Eye (tissue), 1 donor: ENCODE data around the gene RBM10.

ENCODE experiments used
- DNase-seq: peaks from one replicate; pipeline ENCODE4 v3.0.0-alpha.2; 2015

Gene RBM10

DNA sequence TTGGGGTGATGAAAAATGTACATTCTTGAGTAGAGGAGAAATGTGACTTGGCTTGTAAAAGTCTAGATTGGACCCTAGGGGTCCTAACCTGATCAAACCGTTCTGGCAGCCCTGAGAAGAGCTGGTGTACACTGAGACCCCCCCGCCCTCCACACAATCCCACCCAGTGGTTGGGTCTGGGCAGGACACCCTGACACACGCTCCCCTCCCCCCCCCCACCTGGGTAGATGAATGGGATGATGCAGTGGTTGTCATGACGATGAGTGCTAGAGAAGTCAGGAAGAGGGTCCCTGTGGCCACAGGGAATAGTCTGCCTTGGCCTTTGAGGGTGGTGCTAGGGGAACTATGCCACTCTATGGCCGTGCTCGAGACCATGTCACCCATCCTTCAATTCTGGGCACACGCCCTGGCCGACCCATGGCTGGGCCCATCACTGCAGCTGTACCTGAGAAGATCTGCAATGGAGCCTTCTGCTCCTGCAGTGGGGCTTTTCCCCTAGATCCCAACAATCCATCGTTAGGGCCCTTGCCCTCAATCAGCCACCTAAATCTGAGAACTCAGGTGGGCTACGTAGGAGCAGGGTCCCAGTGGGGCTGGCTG is 77.8 kb downstream of the RBM10 start:
- DNase-seq, result no peak

DNA sequence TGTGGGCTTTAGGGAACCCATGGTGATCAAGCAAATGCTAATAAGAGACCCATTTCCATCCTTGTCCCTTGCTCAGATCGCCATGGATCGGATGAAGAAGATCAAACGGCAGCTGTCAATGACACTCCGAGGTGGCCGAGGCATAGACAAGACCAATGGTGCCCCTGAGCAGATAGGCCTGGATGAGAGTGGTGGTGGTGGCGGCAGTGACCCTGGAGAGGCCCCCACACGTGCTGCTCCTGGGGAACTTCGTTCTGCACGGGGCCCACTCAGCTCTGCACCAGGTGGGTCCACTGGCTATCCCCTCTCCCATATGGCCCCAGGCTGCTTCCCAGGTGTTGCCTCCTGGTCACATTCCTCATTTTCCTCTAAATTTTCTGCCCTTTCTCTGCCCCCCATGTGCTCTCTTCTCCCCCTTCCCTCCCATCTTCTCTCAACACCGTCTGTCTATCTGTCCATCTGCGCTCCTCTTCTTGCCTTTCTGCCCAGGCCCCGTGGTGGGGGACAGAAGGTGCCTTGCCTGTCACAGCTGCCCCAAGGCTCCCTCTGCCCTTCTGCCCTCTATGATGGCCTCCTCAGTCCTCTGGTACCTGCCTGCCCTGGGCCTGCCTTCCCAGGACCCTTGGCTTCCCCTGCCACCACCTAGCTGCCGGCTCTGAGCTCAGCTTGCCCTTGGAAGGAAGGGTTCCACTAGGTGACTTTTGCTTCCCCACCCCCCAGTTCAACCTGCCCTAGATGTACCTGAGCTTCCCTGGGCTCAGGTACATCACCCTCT is 78.6 kb downstream of the RBM10 start:
- no peak for DNase-seq

DNA sequence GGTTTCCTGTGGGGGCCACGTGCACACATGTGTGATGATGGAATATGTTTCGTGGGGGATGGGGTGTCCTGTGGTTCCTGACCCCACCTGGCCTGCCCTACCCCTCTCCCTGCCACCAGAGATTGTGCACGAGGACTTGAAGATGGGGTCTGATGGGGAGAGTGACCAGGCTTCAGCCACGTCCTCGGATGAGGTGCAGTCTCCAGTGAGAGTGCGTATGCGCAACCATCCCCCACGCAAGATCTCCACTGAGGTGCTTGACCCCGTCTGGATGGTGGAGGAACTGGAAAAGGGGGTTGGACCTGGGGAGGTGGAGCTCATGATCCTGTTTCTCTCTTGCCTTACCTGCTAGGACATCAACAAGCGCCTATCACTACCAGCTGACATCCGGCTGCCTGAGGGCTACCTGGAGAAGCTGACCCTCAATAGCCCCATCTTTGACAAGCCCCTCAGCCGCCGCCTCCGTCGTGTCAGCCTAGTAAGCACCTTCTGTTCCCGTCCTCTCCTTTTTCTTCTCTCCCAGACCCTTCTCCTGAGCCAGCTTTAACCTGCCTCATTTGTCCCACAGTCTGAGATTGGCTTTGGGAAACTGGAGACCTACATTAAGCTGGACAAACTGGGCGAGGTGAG is 79.4 kb downstream of the RBM10 start:
- DNase-seq, result no peak

DNA sequence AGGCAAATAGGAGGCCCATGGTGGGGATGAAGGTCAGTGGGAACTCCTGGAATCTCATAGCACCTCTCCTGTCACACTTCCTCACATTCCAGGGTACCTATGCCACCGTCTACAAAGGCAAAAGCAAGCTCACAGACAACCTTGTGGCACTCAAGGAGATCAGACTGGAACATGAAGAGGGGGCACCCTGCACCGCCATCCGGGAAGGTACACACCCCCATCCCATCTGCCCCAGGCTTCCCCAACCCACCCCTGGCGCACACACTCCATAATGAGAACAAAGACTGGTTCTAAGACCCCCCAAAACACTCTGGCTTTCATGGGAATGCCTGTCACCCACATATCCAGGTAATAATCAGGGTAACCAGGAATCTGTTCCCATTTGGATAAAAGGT is 79.9 kb downstream of the RBM10 start:
- no peak for DNase-seq

DNA sequence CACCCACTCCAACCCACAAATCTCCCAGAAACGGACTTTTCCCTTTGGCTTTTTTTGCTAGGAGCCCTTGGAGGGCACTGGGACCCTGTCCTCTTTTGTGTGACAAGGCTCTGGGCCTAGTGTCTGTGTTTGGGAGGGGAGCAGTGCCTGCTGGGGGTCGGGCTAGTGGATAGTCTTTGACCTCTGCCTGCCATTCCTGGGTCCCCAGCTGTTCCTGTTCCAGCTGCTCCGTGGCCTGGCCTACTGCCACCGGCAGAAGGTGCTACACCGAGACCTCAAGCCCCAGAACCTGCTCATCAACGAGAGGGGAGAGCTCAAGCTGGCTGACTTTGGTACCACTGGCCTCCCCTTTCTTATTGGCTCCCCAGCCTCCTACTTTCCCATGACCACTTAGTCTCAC is 81.0 kb downstream of the RBM10 start:
- no peak for DNase-seq

DNA sequence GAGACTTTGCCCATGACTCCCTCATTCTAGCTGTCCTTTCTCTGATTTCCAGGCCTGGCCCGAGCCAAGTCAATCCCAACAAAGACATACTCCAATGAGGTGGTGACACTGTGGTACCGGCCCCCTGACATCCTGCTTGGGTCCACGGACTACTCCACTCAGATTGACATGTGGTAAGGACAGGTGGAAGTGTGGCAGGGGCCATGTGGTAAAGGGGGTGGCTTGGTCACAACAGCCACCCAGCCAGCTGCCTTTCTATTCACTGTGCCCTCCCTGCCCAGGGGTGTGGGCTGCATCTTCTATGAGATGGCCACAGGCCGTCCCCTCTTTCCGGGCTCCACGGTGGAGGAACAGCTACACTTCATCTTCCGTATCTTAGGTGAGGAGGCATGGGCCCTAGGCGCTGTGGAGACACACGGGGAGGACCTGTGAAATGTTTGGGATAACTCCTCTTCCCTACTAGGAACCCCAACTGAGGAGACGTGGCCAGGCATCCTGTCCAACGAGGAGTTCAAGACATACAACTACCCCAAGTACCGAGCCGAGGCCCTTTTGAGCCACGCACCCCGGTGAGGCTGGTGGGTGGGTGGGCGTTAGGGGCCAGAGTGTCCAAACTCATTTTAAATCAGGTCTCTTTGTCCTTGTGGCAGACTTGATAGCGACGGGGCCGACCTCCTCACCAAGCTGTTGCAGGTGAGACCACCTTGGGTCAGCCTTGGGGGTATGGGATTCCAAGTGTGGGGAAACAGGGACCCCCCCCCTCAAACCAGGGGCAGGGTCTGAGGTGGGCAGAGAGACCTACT is 81.7 kb downstream of the RBM10 start:
- no peak for DNase-seq

DNA sequence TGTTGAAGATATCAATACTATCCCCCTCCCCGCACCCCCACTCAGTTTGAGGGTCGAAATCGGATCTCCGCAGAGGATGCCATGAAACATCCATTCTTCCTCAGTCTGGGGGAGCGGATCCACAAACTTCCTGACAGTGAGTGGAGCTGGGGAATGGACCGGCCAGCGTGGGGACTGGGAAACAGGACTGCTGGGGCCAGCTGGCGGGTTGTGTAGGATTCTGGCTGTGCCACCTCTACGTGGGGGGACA is 82.2 kb downstream of the RBM10 start:
- no peak for DNase-seq

DNA sequence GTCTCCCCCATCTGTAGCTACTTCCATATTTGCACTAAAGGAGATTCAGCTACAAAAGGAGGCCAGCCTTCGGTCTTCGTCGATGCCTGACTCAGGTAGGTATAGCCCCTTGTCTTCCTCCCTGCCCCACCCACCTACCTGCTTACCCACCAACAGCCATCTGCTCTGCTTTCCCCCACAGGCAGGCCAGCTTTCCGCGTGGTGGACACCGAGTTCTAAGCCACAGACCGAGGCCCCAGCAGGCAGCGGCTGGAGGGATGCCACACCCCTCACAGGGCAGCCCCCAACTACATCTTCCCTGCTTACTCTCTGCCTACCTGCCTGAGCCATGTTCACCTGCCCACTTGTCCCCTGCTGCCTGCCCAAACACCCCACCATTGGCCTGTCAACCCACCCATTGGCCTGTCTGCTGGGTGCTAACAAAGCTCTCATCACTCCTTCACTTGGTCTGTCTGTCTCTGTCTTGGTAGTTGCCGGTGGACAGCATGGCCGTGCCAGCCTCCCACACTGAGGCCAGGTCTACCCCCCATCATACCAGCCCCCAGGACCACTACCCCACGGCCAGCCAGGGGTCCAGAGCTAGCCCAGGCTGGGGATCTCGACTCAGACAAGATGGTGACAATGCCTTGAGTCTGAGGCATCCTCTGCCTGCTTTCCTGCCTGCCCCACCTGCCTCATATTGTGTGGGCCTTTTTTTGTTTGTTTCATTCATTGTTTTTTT is 83.7 kb downstream of the RBM10 start:
- no peak for DNase-seq

DNA sequence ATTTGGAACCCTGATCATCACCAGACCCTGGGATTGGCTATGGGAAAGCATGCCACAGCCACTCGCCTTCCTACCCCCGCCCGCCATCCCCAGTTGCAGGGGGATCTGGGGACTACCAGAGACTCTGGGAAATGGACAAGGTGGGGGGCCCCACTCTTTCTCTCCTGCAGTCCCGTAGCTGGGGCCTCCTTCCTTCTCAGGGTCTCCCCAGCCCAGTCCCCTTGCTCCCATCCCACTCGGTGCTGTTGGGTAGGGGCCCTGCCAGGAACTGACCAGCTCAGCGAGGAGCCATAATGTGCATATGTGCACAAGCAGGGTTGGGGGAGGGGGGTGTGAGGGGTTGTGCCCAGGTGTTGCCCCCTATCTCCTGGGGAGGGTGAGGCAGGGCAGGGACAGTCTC is 84.4 kb downstream of the RBM10 start:
- no peak for DNase-seq

DNA sequence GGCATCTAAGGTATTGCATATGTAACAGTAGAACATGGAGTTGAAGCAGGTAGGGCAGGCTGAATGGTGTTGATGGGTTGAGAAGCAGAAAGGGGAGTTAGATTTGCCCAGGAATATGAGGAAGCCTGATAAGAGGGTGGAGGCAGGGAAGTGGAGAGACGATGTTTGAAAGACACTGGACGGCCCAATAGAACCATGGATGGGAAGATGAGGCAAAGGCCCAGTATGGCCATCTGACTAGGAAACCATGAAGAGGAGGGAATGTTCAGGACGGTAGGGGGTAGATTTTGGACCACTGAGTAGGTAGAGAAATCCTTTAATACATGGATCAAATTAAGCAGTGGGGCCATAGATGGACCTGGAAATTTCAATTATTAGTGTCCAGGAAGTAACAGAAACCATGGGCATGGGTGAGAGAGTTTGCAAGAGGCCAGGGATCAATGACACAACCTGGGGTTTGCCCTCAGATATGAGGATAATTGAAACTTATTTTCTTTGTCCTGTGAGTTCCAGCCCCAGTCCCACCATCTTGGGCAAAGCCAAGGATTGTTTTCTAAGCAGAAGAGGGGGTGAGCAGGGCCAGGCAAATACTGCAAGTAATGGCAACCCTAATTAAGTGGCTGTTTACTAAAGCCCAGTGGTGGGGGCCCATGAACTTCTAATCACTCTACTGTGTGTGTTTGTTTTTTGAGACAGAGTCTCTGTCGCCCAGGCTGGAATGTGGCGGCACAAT is 85.3 kb downstream of the RBM10 start:
- no peak for DNase-seq

DNA sequence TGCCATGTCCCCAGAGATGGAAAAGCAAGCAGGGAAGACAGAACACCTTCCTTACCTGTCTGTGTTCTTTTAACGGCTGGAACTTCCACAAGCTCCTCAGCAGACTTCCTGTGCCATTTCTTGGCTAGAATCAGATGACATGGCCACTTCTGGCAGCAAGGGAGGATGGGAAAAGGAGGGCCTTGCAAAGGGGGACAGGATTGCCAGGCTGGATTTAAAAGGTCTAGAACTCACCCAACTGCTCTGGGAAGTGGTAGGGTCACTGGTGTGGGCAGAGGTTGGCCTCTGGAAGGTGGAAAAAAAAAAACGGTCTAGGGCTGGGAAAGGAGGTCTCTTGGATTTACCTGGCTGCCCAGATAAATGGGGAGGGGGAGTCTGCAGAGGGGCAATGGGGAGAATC is 86.1 kb downstream of the RBM10 start:
- DNase-seq, result no peak

DNA sequence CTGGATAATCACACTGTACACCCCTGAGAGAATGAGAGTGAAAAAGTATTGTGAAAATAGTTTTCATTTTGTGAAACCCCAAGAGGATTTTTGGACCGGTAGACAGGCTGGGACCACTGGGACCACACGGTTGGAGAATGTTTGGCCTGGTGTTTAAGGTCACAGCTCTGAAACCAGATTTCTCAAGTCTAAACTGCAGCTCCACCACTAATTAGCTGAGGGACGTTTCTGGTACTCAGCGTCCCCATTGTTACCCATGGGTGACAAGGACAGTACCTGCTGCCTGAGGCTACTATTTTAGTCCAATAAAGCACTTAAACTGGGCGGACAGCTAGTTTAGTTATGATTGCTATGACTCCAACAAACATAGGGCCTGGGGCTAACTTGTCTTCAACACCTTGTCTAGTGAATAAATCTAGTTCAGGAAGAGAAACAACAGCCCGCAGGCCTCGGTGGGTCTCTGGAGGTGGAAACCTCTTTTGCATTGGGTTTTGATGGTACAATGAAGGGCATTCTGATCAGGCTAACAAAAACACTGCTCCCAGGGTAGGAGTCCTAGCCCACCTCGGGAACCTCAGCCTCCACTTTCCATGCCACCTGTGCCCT is 87.3 kb downstream of the RBM10 start:
- DNase-seq, result no peak

DNA sequence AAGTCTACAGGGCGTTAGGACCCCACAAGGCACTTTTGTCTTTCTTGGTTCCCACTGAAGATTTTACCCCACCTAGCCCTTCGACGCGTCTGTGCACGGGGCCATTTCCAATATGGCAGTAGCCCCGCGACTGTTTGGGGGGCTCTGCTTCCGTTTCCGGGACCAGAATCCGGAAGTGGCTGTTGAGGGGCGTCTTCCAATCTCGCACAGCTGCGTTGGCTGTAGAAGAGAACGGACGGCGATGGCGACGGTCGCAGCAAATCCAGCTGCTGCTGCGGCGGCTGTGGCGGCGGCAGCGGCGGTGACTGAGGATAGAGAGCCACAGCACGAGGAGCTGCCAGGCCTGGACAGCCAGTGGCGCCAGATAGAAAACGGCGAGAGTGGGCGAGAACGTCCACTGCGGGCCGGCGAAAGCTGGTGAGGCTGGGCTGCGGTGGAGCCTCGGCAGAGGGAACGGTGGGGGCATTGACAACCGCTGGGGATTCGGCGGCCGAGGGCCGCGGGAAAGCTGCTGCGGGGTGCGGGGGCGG is 87.8 kb downstream of the RBM10 start, which contains the start of gene USP11:
Gene USP11 (plus strand): TSS at position 207 of the 530 bp plus-strand sequence. CDS start 35 bp downstream, at position 242.
- peak; percentile 88 for DNase-seq

DNA sequence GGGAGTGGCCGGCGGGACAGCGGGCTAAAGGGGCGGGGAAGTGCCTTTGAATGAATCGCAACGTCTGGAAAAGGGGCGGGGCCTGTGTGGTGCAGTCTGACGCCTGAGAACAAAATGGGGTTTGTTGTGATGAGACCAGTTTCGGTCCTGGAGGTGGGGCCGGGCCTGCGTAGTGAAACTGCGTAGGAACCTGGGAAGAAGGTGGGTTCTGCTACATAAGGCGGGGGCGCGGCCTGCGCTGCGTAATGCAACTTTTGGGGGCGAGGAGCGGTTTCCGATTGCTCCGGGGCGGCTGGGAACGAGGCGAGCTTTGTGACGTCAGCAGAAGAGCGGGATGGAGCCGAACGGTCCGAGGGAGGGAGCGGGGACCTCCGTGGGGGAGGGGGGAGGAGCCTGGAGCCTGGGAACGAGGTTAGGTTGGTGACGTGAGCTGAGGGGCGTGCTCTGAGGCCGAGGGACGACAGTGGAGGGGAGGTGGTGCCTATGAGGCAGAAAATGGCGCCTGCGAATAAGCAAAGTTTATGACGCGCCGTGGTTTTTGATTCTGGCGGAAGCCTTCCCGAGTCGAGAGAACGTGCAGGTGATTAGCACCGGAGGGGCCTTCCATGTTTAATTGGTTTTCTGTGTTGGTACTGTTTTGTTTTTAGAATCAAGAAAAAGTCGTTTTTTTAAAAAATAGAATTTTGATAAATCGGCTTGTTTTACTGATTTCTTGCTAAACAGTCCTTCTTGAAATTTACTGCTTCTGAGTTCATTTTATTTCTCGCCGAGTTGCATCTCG is 88.5 kb downstream of the RBM10 start:
- DNase-seq, result peak; percentile 97

DNA sequence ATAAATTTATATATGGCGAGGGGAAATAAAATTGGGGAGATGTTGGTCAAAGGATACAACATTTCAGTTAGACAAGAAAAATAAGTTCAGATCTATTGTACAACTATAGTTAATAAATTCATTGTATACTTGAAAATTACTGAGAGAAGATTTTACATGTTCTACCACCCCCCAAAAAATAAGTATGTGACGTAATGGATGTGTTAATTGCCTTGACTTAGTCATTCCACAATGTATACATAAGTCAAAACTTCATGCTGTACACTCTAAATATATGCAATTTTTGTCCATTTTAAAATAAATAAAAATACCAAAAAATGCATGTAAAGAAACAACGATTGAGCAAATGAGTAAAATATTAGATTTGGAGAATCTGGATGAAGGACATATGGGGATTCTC is 89.6 kb downstream of the RBM10 start:
- no peak for DNase-seq

DNA sequence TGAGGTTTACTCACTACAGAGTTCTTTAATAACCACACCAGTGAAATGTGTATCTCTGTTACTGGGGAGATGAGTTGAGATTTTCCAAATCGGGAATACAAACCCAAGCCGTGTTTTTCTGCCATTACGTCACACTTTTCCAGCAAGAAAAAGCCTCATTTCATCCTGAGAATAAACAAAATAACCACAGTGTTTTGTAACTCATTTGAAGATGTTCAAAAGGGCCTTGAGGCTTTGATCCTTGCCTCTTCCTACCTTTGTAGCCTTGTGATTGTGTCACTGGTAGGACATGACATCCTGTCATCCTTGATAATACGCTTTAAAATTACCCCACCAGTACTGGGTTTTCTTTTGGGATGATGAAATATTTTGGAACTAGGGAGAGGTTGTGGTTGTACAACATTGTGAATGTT is 90.7 kb downstream of the RBM10 start:
- no peak for DNase-seq
